NCI-H1694 treated with DMSO at 0.1 percent for 48 hours (cell line): Measurements from ENCODE around the gene VAMP2.

Experiments used
- DNase-seq: peaks from one replicate; lab custom pipeline; 2025; lab: John Stamatoyannopoulos, UW

VAMP2 gene, protein sequence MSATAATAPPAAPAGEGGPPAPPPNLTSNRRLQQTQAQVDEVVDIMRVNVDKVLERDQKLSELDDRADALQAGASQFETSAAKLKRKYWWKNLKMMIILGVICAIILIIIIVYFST

GRCh38 chr17:8162233-8162996 is at the start of gene VAMP2:
TSS of gene VAMP2 (minus strand) at chr17:8162948. CDS start at chr17:8162879, 69 bp downstream.
- peak; percentile 23 for DNase-seq

GRCh38 chr17:8210761-8211458 is 48.2 kb upstream of the VAMP2 start:
- DNase-seq: no peak

DNA sequence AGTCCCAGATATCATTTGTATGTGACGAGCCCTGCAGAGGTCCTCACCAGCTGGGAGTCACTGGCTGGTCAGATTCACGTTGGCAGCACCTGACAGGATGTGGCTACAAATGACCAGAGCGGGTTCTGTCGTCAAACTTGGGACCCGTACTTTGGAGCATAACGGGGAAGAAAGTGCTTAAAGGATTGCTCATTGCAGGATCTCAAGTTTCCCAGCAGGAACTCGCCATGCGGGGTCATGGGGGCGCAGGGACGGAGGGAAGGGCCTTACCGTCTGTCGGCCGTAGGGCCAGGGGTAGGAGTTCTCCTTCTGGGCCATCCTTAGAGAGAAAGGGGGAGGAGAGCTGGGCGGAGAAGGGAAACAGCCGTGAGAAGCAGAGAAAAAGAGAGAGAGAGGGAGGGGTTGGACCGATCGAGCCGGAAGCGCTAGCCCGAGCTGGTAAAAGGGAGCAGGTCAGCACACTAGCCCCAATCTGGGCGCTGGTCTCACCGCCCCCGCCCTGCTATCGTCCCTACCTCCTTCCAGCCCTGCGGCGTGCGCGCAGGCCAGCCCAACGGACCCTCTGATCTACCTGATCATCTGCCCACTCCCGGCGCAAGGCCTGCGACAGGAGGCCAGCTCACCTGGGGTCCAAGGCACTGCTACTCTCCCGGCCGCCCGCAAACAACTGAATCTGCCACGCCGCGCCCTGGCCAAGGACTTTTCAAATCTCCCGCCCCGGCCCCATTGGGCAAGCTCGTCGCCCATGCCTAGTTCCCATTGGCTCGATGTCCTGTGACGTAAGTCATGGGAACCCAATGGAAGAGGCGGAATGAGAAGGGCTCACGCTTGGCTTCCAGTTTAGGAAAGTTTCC is 47.4 kb upstream of the VAMP2 start, which contains the start of gene AURKB:
Gene AURKB, minus strand, starts transcription at position 669 of the 854 bp plus-strand sequence. Its CDS starts 351 bp downstream, at position 318.
- peak; percentile 91 for DNase-seq

DNA sequence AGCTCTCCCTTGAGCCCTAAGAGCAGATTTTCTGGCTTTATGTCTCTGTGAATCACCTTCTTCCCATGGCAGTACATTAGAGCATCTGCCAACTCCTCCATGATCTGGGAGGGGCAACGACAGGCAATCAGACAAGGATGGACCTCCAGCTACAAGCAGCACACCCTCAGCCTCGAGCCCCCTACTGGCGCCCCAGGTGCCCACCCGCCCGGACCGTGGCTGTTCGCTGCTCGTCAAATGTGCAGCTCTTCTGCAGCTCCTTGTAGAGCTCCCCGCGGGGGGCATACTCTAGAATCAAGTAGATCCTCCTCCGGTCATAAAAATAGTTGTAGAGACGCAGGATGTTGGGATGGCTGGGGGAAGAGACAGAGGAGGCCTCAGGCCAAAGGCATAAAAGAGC is 43.8 kb upstream of the VAMP2 start:
- no peak for DNase-seq

- DNase-seq: no peak
Measured at GRCh38 chr17:8204761-8205555, 42.2 kb upstream of the VAMP2 start.

DNA sequence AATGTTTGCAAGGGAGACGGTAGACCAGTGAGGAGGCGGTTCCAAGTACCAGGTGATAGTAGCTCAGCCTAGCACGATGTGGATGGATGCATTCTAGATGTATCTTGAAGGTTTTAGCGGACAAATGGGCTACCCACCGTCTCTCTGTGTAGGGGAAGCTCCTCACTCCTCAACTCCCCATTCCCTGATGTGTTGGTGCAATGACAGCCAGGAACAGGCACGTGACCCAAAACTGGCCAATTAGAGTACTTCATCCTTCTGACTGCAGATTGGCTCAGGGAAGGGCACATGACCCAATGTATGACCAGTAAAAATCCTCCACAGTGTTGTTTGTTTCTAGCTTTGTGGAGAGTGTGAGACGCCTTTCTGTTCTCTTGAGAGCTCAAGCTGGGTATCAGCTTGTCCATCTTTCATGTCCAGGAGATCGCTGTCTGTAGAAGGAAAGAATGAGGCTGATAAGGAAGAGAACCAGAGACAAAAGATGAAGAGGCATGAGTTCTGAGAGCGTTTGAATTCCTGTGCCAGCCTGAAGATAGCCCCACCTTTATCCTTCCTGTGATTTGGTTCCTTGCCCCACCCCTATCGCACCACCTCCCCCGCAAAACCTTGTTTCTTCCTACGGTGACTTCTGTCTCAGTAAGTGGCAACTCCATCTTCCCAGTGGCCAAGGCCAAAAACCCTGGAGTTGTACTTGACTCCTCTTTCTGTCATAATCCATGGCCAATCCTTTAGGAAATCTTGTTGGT is 29.5 kb upstream of the VAMP2 start:
- peak; percentile 97 for DNase-seq

DNA sequence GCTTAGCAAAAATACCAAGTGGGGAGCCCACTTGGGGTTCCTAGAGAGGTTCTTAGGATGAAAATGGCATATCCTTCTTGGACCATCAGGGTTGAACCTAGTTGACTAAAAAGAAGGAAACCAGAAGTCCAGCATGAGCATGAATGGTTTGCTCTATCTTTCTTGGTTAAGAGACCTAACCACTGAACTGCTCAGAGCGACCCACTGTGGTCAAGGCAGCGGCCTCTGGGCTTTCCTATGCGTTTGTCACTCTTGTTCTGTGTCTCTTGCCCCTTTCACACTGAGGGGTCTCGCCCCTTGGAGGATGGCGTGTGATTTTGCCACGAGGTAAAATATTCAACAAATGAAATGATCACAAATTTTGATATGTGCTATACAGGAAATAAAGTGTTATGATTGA is 27.8 kb upstream of the VAMP2 start:
- DNase-seq: no peak

GRCh38 chr17:8189711-8190477 is 27.1 kb upstream of the VAMP2 start, which contains the start of gene BORCS6:
TSS of gene BORCS6 (minus strand) at chr17:8190180. CDS start at chr17:8190140, 40 bp downstream.
- DNase-seq: peak; percentile 98

DNA sequence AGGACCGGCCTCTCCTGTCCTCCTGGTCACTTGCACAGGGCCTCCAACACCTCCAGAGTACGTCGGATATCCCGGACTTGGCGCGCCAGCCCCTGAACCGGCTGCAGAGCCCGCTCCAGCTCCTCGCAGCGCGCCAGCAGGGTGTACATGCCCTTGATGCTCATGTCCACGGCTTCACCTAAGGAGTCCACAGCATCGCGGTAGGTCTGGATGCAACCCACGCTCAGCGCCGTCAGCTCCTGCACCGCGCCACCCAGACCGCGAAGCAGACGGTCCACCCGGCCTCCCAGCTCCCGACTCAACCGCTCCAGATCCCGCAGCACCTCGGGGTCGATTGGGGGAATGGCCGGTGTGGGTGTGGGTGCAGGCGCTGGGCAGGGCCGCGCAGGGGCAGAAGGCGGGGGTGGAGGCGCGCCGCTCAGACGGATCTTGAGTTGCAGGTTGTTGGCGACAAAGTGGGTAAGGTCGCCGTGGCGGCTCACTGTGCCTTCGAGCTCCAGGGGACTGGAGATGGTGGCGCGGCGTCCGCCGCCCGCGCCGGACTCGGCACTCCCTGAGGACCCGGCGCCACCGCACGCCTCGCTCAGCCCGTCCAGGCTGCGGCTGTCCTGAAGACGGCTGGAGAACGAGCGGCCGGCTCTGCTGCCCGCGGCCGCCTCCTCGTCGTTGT is 26.4 kb upstream of the VAMP2 start:
- no peak for DNase-seq

- no peak for DNase-seq
Measured at GRCh38 chr17:8188263-8188839, 25.6 kb upstream of the VAMP2 start.

- DNase-seq: peak; percentile 99
Measured at GRCh38 chr17:8187517-8188262, 24.9 kb upstream of the VAMP2 start.

DNA sequence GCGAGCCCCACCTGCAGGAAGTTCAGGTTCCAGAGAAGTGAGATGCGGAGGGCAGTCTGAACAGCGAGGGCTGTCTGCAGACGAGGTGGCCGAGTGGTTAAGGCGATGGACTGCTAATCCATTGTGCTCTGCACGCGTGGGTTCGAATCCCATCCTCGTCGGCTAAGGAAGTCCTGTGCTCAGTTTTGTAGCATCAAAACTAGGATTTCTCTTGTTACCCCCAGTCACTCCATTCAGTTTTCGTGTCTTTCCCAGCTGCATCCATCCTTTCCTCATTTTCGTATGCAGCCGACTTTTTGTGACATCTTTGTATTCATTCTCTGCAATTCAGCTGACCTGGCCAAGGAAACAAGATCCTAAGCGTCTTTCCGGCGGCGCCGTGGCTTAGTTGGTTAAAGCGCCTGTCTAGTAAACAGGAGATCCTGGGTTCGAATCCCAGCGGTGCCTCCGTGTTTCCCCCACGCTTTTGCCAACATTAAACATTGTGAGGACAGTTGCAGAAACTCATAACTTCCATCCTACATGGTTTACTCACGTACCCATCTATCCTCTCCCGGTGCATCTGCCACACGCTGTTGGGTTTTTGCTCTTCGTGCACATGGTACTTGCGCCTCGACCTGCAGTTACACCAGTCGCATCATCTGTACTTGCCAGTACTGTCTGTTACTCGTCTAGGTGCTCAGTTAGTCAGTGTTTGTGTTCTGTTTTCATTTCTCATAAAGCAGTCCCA is 24.2 kb upstream of the VAMP2 start:
- DNase-seq: peak; percentile 99

DNA sequence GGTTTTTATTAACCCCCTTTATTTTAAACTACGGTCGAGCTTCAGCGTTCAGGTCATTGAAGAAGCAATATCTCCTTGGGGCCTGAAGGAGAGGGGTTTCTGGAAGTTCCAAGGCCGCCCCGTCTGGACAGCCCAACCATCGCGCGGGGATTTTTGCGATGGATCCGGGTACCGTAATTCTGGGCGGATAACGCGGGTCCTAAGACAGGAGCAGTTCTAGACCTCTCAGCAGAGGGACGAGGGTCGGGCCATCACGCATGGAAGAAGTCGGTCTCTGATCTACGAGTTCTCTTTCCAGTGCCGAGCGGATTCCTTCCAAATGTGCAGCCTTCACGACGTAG is 23.7 kb upstream of the VAMP2 start:
- DNase-seq: no peak

- DNase-seq: peak; percentile 70
Measured at GRCh38 chr17:8185582-8186445, 23.1 kb upstream of the VAMP2 start.

- no peak for DNase-seq
Measured at GRCh38 chr17:8176998-8177731, 14.4 kb upstream of the VAMP2 start.
